Measurements from ENCODE around the gene INSRR.

Gene INSRR

GRCh38 chr1:156848461-156849150, 10.3 kb downstream of the INSRR start:
- Histone ChIP-seq H3K4me3 (ENCODE audit: low read depth in 1 of 2, low read length in 1 of 2) (no peak overlapping the region), H3K27me3 (peaks cover 97% of the 10 kb centered on the region), H3K36me3 (no peaks in the 10 kb centered on the region), H3K4me1 (ENCODE audit: control insufficient read depth in 1 of 2, insufficient read depth in 1 of 2, low read depth in 1 of 2, low read length in 1 of 2) (peaks cover 0 to 4% of the 10 kb centered on the region in 2 experiments), H3K9me3 (no peaks in the 10 kb centered on the region), H3K27ac (no peak overlapping the region)
- no peak for TF ChIP-seq CTCF (IDR thresholded peaks at IDR 0.05)

GRCh38 chr1:156847591-156848460, 11.1 kb downstream of the INSRR start:
- no peak overlapping the region for H3K27ac ChIP-seq
- peaks cover 0 to 4% of the 10 kb centered on the region in 2 experiments for H3K4me1 ChIP-seq (ENCODE audit: control insufficient read depth in 1 of 2, insufficient read depth in 1 of 2, low read depth in 1 of 2, low read length in 1 of 2)
- no peaks in the 10 kb centered on the region for H3K9me3 ChIP-seq
- H3K36me3 ChIP-seq: no peaks in the 10 kb centered on the region
- H3K4me3 ChIP-seq (ENCODE audit: low read depth in 1 of 2, low read length in 1 of 2): no peak overlapping the region
- no peak for TF ChIP-seq CTCF (IDR thresholded peaks at IDR 0.05)
- peaks cover 99% of the 10 kb centered on the region for H3K27me3 ChIP-seq

GRCh38 chr1:156846643-156847042, 12.3 kb downstream of the INSRR start:
- Histone ChIP-seq H3K27me3 (peaks cover 100% of the 10 kb centered on the region), H3K4me1 (ENCODE audit: control insufficient read depth in 1 of 2, insufficient read depth in 1 of 2, low read depth in 1 of 2, low read length in 1 of 2) (peaks cover 0 to 4% of the 10 kb centered on the region in 2 experiments), H3K4me3 (ENCODE audit: low read depth in 1 of 2, low read length in 1 of 2) (no peak overlapping the region), H3K27ac (no peak overlapping the region), H3K9me3 (no peaks in the 10 kb centered on the region), H3K36me3 (no peaks in the 10 kb centered on the region)
- TF ChIP-seq CTCF (IDR thresholded peaks at IDR 0.05): no peak

GRCh38 chr1:156845953-156846545, 12.9 kb downstream of the INSRR start:
- H3K27me3 ChIP-seq: peaks cover 100% of the 10 kb centered on the region
- no peak for TF ChIP-seq CTCF (IDR thresholded peaks at IDR 0.05)
- H3K4me3 ChIP-seq (ENCODE audit: low read depth in 1 of 2, low read length in 1 of 2): no peak overlapping the region
- no peak overlapping the region for H3K27ac ChIP-seq
- no peaks in the 10 kb centered on the region for H3K9me3 ChIP-seq
- H3K4me1 ChIP-seq (ENCODE audit: control insufficient read depth in 1 of 2, insufficient read depth in 1 of 2, low read depth in 1 of 2, low read length in 1 of 2): peaks cover 0 to 4% of the 10 kb centered on the region in 2 experiments
- H3K36me3 ChIP-seq: no peaks in the 10 kb centered on the region

GRCh38 chr1:156845055-156845952, 13.6 kb downstream of the INSRR start:
- H3K9me3 ChIP-seq: no peaks in the 10 kb centered on the region
- peaks cover 100% of the 10 kb centered on the region for H3K27me3 ChIP-seq
- H3K4me1 ChIP-seq (ENCODE audit: control insufficient read depth in 1 of 2, insufficient read depth in 1 of 2, low read depth in 1 of 2, low read length in 1 of 2): peaks cover 0 to 4% of the 10 kb centered on the region in 2 experiments
- no peak for TF ChIP-seq CTCF (IDR thresholded peaks at IDR 0.05)
- no peaks in the 10 kb centered on the region for H3K36me3 ChIP-seq
- H3K4me3 ChIP-seq (ENCODE audit: low read depth in 1 of 2, low read length in 1 of 2): no peak overlapping the region
- no peak overlapping the region for H3K27ac ChIP-seq

Measured in neutrophil (primary cell).